K562 (cell line): ENCODE measurements around the gene GPR39.

Experiments used
- FOXJ2 ChIP-seq: fragments of 200-800 bp; sonication (Bioruptor generic); IDR thresholded peaks from 2 replicates; pipeline ENCODE4 v1.6.1; 2016; ENCODE audit warnings: missing genetic modification characterization, missing compliant biosample characterization
- MCM5 ChIP-seq: fragments of 450-650 bp; IDR thresholded peaks from 2 replicates; pipeline ENCODE4 v1.6.1; 2016; ENCODE audit warnings: low read depth
- NFYB ChIP-seq: IDR thresholded peaks from 2 replicates; pipeline ENCODE4 v1.6.1; 2011; ENCODE audit warnings: mild to moderate bottlenecking, moderate library complexity; ENCODE audit not compliant: insufficient read length; ENCODE audit errors: extremely low read depth
- POLR2A ChIP-seq: fragments of 450-650 bp; conservative IDR thresholded peaks from 2 replicates; pipeline ENCODE4 v1.6.1; 2016
- TAF1 ChIP-seq: IDR thresholded peaks from 2 replicates; pipeline ENCODE4 v1.6.1; 2011; ENCODE audit warnings: mild to moderate bottlenecking, low read length, moderate library complexity; ENCODE audit not compliant: insufficient read depth, control insufficient read depth, severe bottlenecking; ENCODE audit errors: extremely low read depth
- TF ChIP-seq, protein P1 (sequence below): fragments of 250-450 bp; sonication (Bioruptor Pico); IDR thresholded peaks from 2 replicates; pipeline ENCODE4 v1.8.0; 2021; ENCODE audit warnings: mild to moderate bottlenecking, moderate library complexity
- TF ChIP-seq, protein P2 (sequence below): fragments of 250-450 bp; sonication (Bioruptor Pico); IDR thresholded peaks from 2 replicates; pipeline ENCODE4 v1.5.0; 2021; ENCODE audit warnings: mild to moderate bottlenecking, borderline replicate concordance

DNA sequence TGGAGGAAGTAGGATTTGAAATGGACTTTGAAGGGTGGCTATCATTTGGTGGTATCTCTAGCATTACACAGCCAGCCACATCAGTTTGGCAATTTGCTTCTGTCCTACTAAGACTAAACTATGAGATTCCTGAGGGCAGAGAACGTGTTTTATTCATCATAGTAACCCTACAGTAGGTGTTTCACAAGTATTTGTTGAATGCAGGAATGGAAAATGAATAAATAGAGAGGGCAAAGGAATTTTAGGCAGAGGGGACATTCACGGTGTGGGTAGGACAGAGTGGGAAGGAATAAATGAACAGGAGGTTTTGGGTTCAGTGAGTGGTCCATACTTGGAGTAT, 15.7 kb upstream of the GPR39 start:
- no peak for TF ChIP-seq NFYB
- TF ChIP-seq FOXJ2 (tag), result no peak
- TF ChIP-seq MCM5, result no peak
- TF ChIP-seq, protein P1, sequence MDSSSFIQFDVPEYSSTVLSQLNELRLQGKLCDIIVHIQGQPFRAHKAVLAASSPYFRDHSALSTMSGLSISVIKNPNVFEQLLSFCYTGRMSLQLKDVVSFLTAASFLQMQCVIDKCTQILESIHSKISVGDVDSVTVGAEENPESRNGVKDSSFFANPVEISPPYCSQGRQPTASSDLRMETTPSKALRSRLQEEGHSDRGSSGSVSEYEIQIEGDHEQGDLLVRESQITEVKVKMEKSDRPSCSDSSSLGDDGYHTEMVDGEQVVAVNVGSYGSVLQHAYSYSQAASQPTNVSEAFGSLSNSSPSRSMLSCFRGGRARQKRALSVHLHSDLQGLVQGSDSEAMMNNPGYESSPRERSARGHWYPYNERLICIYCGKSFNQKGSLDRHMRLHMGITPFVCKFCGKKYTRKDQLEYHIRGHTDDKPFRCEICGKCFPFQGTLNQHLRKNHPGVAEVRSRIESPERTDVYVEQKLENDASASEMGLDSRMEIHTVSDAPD (CRISPR knock-in tag), result no peak
- no peak for TF ChIP-seq TAF1
- TF ChIP-seq, protein P2, sequence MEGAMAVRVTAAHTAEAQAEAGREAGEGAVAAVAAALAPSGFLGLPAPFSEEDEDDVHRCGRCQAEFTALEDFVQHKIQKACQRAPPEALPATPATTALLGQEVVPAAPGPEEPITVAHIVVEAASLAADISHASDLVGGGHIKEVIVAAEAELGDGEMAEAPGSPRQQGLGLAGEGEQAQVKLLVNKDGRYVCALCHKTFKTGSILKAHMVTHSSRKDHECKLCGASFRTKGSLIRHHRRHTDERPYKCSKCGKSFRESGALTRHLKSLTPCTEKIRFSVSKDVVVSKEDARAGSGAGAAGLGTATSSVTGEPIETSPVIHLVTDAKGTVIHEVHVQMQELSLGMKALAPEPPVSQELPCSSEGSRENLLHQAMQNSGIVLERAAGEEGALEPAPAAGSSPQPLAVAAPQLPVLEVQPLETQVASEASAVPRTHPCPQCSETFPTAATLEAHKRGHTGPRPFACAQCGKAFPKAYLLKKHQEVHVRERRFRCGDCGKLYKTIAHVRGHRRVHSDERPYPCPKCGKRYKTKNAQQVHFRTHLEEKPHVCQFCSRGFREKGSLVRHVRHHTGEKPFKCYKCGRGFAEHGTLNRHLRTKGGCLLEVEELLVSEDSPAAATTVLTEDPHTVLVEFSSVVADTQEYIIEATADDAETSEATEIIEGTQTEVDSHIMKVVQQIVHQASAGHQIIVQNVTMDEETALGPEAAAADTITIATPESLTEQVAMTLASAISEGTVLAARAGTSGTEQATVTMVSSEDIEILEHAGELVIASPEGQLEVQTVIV (CRISPR knock-in tag), result no peak
- no peak for TF ChIP-seq POLR2A
